NCI-H69 (cell line): ENCODE results near the gene PIGQ.
"Not testable (repeated sequence)": the region's sequence is repeated elsewhere in the genome, so short reads cannot be mapped to it uniquely, and the experiment has no call there.

Source experiments
- DNase-seq: peaks from one replicate; lab custom pipeline; 2025; lab: John Stamatoyannopoulos, UW

PIGQ gene

GRCh38 chr16:586047-586644 lies 16.4 kb downstream of the PIGQ start:
- DNase-seq = no peak

- peak; percentile 38 for DNase-seq
Measured at GRCh38 chr16:586645-587590, 17.1 kb downstream of the PIGQ start.

- DNase-seq = peak; percentile 68
Measured at GRCh38 chr16:588639-588888, 18.8 kb downstream of the PIGQ start.

DNA sequence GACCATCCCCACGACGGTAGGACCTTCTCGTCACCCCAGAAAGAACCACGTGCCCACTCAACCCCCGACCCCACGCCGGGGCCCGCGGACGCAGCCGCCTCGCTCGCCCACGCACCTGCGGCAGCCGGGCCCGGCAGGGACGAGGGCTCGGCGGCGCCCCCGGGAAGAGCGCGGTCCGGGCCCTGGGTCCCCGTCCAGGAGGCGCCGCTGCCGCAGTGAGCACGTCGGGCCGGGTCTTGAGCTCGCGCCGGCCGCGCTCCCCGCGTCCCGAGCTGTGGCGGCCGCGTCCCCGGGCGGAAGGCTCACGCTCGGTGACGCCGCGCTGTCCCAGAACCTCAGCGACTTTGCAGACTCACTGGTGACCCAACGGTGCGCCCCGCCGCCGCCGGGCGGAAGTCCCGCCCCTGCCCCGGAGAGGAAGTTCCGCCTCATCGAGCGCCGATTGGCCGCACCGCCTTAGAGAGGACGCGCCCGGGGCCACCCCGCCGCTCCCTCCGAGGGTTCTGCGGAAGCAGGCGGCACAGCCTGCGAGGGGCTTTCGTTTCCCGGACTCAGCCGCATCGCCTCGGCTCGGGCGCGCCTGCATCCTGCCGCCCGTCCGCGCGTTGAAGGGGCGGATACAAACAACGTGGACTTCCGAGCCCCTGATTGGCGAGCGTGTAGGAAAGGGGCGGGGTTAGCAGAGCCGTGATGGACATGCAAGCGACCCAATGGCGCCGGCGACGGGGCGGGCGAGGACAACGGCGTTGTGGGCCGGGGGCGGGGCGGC lies 19.3 kb downstream of the PIGQ start:
- peak; percentile 96 for DNase-seq

GRCh38 chr16:589658-590187 lies 20.0 kb downstream of the PIGQ start, which contains the start of gene RAB40C:
Gene RAB40C (plus strand): TSS chr16:590066. CDS start chr16:590292, 226 bp downstream.
- DNase-seq = peak; percentile 99

DNA sequence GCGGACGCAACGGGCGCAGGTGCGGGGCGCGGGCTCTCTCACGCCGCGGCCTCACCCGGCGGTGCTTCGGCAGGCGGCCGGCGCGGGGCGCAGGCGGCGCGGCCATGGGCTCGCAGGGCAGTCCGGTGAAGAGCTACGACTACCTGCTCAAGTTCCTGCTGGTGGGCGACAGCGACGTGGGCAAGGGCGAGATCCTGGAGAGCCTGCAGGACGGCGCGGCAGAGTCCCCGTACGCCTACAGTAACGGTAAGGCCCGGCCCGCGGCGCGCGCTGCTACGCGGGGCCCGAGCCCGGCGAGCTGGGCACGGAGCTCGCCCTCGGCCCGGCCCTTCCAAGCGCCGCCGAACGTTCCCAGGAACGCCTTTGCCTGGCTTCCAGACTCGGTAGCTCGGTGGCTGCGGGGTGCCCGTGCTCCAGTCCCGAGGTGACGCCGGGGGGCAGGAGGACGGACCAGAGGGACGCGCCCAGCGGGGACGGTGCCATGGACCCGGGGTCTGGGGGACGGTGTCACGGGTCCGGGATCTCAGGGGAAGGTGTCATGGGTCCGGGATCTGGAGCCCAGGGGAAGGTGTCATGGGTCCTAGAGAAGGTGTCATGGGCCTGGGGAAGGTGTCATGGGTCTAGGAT lies 20.5 kb downstream of the PIGQ start:
- DNase-seq = no peak

GRCh38 chr16:590815-591200 lies 21.0 kb downstream of the PIGQ start:
- no peak for DNase-seq

DNA sequence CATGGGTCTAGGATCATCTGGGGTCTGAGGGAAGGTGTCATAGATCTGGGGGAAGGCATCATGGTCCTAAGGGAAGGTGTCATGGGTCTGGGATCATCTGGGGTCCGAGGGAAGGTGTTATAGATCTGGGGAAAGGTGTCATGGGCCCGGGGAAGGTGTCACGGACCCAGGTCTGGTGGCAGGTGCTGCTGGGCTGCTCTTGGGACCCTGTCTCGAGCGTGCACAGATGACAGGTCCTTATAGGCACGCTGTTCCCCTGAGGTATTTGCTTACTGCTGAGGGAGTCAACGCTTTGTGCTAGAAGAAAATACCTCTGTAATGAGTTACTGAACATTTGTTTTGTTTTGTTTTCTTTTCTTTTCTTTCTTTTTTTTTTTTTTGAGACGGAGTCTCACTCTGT lies 21.5 kb downstream of the PIGQ start:
- DNase-seq = no peak

- DNase-seq = peak; percentile 50
Measured at GRCh38 chr16:591892-592517, 22.2 kb downstream of the PIGQ start.

DNA sequence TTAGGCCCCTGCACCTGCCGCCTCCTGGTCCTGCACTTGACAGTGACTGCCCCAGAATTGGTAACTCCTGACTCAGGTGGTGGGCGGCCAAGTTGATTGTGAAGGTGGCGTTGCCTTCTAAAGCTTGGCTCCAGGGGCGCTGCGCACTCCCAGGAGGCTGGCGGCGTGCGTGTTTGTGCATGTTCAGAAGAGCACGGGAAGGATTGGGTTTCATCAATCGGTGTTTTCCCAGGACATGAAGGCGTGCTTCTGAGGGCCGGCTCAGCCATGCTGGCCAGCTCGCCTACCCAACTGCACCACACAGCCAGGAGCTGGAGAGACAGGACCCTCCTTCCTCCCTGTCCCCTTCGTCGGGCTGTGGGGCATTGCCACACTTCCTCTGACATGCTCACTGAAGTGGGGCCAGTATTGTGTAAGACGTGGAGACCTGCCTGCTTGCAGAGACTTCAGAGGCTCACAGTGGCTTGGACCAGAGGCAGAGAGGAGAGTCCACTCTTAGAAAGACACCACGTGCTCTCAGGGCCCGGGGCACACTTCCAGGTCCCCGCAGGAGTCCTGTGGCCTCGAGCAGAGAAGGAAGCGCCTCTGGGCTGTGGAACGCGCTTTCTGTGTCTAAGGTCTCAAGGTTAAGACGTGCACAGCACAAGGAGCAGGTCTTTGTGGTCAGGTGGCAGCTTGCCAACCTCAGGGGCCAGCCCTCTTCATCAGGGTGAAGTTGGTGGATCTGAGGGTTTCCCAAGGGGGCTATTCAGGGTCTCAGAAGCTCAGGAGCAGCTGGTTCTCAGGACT lies 22.9 kb downstream of the PIGQ start:
- DNase-seq = peak; percentile 91

- DNase-seq = peak; percentile 93
Measured at GRCh38 chr16:593406-593805, 23.6 kb downstream of the PIGQ start.

- no peak for DNase-seq
Measured at GRCh38 chr16:593807-594206, 24.0 kb downstream of the PIGQ start.

GRCh38 chr16:595094-595528 lies 25.3 kb downstream of the PIGQ start:
- no peak for DNase-seq

DNA sequence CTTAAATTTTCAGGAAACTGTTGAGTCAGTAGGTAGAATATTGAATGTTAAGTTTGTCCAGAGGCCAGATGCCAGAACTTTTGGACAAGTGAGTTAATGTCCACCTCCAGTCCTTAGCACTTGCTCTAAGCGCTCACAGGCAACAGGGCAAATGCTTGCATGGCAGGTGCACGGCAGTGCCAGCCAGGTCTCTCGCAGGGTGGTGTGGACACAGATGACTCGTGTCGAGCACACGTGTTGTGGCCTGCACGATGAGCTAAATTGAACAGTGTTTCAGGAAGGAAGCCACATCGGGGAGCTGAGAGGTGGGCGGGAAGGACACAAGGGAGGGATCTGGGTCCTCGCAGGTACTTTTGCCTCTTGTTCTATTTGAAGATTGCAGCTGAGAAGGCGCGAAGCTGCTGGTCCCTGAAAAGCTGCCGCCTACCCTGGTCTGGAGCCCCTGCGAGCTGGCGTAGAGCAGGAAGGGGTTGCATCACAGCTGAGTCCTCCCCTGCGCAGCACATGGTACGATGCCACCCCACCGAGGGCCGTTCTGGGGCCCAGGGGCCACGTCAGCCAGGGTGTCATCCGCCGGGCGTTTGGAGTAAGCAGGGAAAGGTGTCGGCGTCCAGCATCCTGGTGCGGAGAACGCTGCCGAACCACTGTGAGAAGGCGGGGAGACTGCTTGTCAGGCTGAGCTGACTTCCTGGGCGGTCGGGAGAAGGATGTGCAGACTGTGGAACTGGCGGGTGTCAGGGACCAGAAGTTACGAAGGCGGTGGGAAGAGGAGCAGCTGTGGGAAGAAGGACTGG lies 26.4 kb downstream of the PIGQ start:
- DNase-seq = peak; percentile 46

DNA sequence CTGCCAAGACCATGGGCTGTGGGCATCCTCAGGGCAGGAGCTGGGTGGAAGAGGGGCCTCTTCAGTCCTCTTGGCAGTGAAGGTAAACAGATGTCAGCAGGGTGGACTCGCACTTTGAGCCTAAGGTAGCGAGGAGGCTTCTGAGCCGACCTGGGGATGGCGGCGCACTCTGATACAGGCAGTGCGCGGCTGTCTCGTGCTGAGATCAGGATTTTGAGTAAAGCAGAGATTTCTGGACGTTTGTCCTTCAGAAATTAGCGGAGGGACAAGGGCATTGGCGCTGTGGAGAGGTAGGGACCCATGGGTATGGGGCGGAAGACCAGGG lies 26.9 kb downstream of the PIGQ start:
- no peak for DNase-seq

- not testable (repeated sequence) for DNase-seq
Measured at GRCh38 chr16:597655-598054, 27.9 kb downstream of the PIGQ start.

DNA sequence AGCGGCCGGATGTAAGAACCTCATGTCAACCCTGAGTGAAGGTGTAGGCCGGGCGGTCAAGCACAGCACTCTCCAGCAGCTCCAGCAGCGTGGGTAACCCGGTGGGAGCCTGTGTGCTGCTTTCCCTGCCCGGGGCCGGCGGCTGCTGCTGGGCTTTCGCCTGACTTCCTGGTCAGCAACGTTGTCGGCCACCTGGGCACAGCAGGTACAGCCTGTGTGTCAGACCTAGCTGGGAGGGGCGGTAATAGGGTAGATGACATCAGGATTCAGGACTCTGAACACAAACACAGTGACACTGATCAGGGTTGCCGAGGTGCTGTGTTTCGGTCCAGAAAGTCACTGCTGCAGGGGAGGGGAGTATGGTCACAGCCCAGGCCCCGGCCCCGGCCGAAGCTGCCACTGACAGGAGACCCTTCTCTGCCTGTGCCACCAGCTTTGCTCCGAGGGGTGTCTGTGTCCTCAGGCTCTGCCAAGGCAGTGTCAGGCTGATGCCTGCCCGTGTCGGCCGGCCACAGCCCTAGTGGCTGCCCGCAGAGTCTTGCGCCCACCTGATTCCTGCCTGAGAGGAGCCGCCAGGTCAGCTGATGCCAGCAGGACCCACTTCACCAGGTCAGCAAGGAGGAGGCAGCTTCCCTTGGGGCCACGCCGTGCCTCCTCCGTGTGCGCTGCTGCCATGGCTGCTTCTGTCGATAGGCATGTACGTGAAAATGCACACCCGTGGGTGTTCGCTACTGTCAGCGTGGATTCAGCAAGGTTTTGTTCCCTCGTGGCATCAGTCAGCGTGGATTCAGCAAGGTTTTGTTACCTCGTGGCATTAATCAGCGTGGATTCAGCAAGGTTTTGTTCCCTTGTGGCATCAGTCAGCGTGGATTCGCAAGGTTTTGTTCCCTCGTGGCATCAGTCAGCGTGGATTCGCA lies 29.3 kb downstream of the PIGQ start:
- no peak for DNase-seq

- peak; percentile 30 for DNase-seq
Measured at GRCh38 chr16:600781-601180, 31.0 kb downstream of the PIGQ start.

GRCh38 chr16:603933-604332 lies 34.2 kb downstream of the PIGQ start:
- DNase-seq = no peak
